Mesenchymal stem cell (in vitro differentiated cells and primary cell): ENCODE results near the gene MAGI3.

Experiments
- DNase-seq: peaks from one replicate; pipeline ENCODE4 v3.0.0-alpha.2; 2013
- H2AFZ ChIP-seq: one replicate; pipeline ENCODE4 v1.6.1; 2013; ENCODE audit warnings: low read depth, mild to moderate bottlenecking, control low read depth, inconsistent platforms, low read length, moderate library complexity
- H2AK5ac ChIP-seq: 2 replicates; pipeline ENCODE4 v1.6.1; 2013; ENCODE audit warnings: low read length, moderate library complexity, mild to moderate bottlenecking, inconsistent platforms; ENCODE audit not compliant: severe bottlenecking
- H2BK120ac ChIP-seq: one replicate; pipeline ENCODE4 v1.6.1; 2013; ENCODE audit warnings: low read depth, mild to moderate bottlenecking, inconsistent platforms, low read length, moderate library complexity
- H2BK12ac ChIP-seq, 2 experiments: one replicate each; pipeline ENCODE4 v1.6.1; 2013; ENCODE audit warnings: inconsistent platforms in 2 of 2, low read length in 2 of 2, mild to moderate bottlenecking in 2 of 2, moderate library complexity in 2 of 2, control low read depth in 1 of 2
- H2BK15ac ChIP-seq: one replicate; pipeline ENCODE4 v1.6.1; 2013; ENCODE audit warnings: mild to moderate bottlenecking, low read depth, inconsistent platforms; ENCODE audit not compliant: poor library complexity, severe bottlenecking
- H2BK5ac ChIP-seq: 2 replicates; pipeline ENCODE4 v1.6.1; 2013; ENCODE audit warnings: low read depth, mild to moderate bottlenecking, low read length, control low read depth, inconsistent platforms; ENCODE audit not compliant: poor library complexity, severe bottlenecking
- H3K14ac ChIP-seq, 2 experiments: one replicate each; pipeline ENCODE4 v1.6.1; 2013; ENCODE audit warnings: inconsistent platforms in 2 of 2, low read length in 2 of 2, control low read depth in 1 of 2, mild to moderate bottlenecking in 1 of 2, moderate library complexity in 1 of 2
- H3K18ac ChIP-seq, 2 experiments: one replicate each; pipeline ENCODE4 v1.6.1; 2013; ENCODE audit warnings: inconsistent platforms in 2 of 2, low read length in 2 of 2, control low read depth in 1 of 2, low read depth in 1 of 2, mild to moderate bottlenecking in 1 of 2
- H3K23ac ChIP-seq, 2 experiments: one replicate each; pipeline ENCODE4 v1.6.1; 2013; ENCODE audit warnings: inconsistent platforms in 2 of 2, low read length in 2 of 2, mild to moderate bottlenecking in 2 of 2, moderate library complexity in 2 of 2, control low read depth in 1 of 2
- H3K27ac ChIP-seq: 2 replicates; pipeline ENCODE4 v1.5.1; 2013; ENCODE audit warnings: mild to moderate bottlenecking, moderate library complexity, low read length, control low read depth, inconsistent platforms; ENCODE audit not compliant: poor library complexity, severe bottlenecking
- H3K27me3 ChIP-seq, 2 experiments: 2 replicates each; pipeline versions ENCODE4 v1.6.1 to v1.7.0; 2013; ENCODE audit warnings: low read length in 2 of 2, mild to moderate bottlenecking in 2 of 2, moderate library complexity in 2 of 2, control low read depth in 1 of 2, inconsistent platforms in 1 of 2; ENCODE audit not compliant: control insufficient read depth in 1 of 2, insufficient read depth in 1 of 2
- H3K36me3 ChIP-seq, 2 experiments: 2 replicates each; pipeline versions ENCODE4 v1.6.1 to v1.7.0; 2013; ENCODE audit warnings: low read length in 2 of 2, control low read depth in 1 of 2, inconsistent platforms in 1 of 2, low read depth in 1 of 2, mild to moderate bottlenecking in 1 of 2; ENCODE audit not compliant: insufficient read depth in 2 of 2, control insufficient read depth in 1 of 2
- H3K4ac ChIP-seq, 2 experiments: one replicate each; pipeline ENCODE4 v1.6.1; 2013; ENCODE audit warnings: inconsistent platforms in 2 of 2, low read length in 2 of 2, mild to moderate bottlenecking in 2 of 2, moderate library complexity in 2 of 2, control low read depth in 1 of 2, low read depth in 1 of 2
- H3K4me1 ChIP-seq: 2 replicates; pipeline ENCODE4 v1.6.1; 2013; ENCODE audit warnings: low read depth, low read length, control low read depth; ENCODE audit not compliant: control insufficient read depth, insufficient read depth
- H3K4me2 ChIP-seq: 2 replicates; pipeline ENCODE4 v1.6.1; 2013; ENCODE audit warnings: low read length, mild to moderate bottlenecking, inconsistent platforms; ENCODE audit not compliant: poor library complexity, severe bottlenecking
- H3K4me3 ChIP-seq, 2 experiments: 2 replicates each; pipeline versions ENCODE4 v1.5.1 to v1.7.0; 2013; ENCODE audit warnings: low read length in 2 of 2, mild to moderate bottlenecking in 2 of 2, control low read depth in 1 of 2, low read depth in 1 of 2; ENCODE audit not compliant: insufficient read depth in 1 of 2
- H3K79me1 ChIP-seq: replicated peaks from 2 replicates; pipeline ENCODE4 v1.6.1; 2013; ENCODE audit warnings: mild to moderate bottlenecking, control low read depth, low read length, inconsistent platforms; ENCODE audit not compliant: poor library complexity, severe bottlenecking
- H3K9ac ChIP-seq: 2 replicates; pipeline ENCODE4 v1.7.0; 2013; ENCODE audit warnings: mild to moderate bottlenecking, low read length, moderate library complexity
- H3K9me3 ChIP-seq: 2 replicates; pipeline ENCODE4 v1.7.0; 2013; ENCODE audit warnings: mild to moderate bottlenecking, low read length; ENCODE audit not compliant: control insufficient read depth
- H4K8ac ChIP-seq: one replicate; pipeline ENCODE4 v1.6.1; 2013; ENCODE audit warnings: inconsistent platforms, mild to moderate bottlenecking, low read length, moderate library complexity
- H4K91ac ChIP-seq: one replicate; pipeline ENCODE4 v1.6.1; 2013; ENCODE audit warnings: mild to moderate bottlenecking, low read length, inconsistent platforms
- WGBS: methylation state at CpG from one replicate; pipeline ENCODE4 v1.1.7; 2013; ENCODE audit warnings: mixed read lengths; 5-methylcytosine and 5-hydroxymethylcytosine counted together

Gene MAGI3

GRCh38 chr1:113647164-113647563, 256.8 kb downstream of the MAGI3 start:
- no peaks in the 10 kb centered on the region for H3K9me3 ChIP-seq
- no peak overlapping the region for H4K8ac ChIP-seq
- H3K36me3 ChIP-seq: peaks cover 0 to 19% of the 10 kb centered on the region in 2 experiments
- DNase-seq: no peak
- no peak overlapping the region for H3K23ac ChIP-seq
- WGBS: 100% methylated on average over 1 of the region's 1 CpG
- no peak overlapping the region for H3K4me3 ChIP-seq
- H3K9ac ChIP-seq: no peak overlapping the region
- no peak overlapping the region for H4K91ac ChIP-seq
- H2AK5ac ChIP-seq: no peak overlapping the region
- no peak overlapping the region for H2BK120ac ChIP-seq
- no peak overlapping the region for H3K14ac ChIP-seq
- no peak overlapping the region for H3K4me2 ChIP-seq
- no peak overlapping the region for H2BK5ac ChIP-seq
- H3K27ac ChIP-seq: no peak overlapping the region
- no peak overlapping the region for H3K4ac ChIP-seq
- H3K18ac ChIP-seq: no peak overlapping the region
- H2BK12ac ChIP-seq: no peak overlapping the region
- no peak overlapping the region for H2AFZ ChIP-seq
- no peaks in the 10 kb centered on the region for H3K79me1 ChIP-seq
- H3K4me1 ChIP-seq: no peaks in the 10 kb centered on the region
- no peak overlapping the region for H2BK15ac ChIP-seq
- no peaks in the 10 kb centered on the region for H3K27me3 ChIP-seq

GRCh38 chr1:113648478-113648877, 258.2 kb downstream of the MAGI3 start:
- Histone ChIP-seq H2BK15ac (no peak overlapping the region), H4K91ac (no peak overlapping the region), H3K4ac (no peak overlapping the region), H2BK120ac (no peak overlapping the region), H2BK12ac (no peak overlapping the region), H2AFZ (no peak overlapping the region), H3K23ac (no peak overlapping the region), H3K9ac (no peak overlapping the region), H4K8ac (no peak overlapping the region), H3K14ac (no peak overlapping the region), H3K18ac (no peak overlapping the region), H3K9me3 (no peaks in the 10 kb centered on the region), H3K79me1 (no peaks in the 10 kb centered on the region), H3K27me3 (no peaks in the 10 kb centered on the region), H2BK5ac (no peak overlapping the region), H3K27ac (no peak overlapping the region), H2AK5ac (no peak overlapping the region), H3K4me2 (no peak overlapping the region), H3K36me3 (peaks cover 0 to 10% of the 10 kb centered on the region in 2 experiments), H3K4me1 (no peaks in the 10 kb centered on the region), H3K4me3 (no peak overlapping the region)
- no peak for DNase-seq

GRCh38 chr1:113652771-113653170, 262.5 kb downstream of the MAGI3 start:
- Histone ChIP-seq H2AK5ac (no peak overlapping the region), H3K27ac (no peak overlapping the region), H3K23ac (no peak overlapping the region), H3K4me3 (no peak overlapping the region), H2BK120ac (no peak overlapping the region), H4K8ac (no peak overlapping the region), H2BK5ac (no peak overlapping the region), H3K14ac (no peak overlapping the region), H2BK15ac (no peak overlapping the region), H3K4me1 (no peaks in the 10 kb centered on the region), H3K9ac (no peak overlapping the region), H3K4me2 (no peak overlapping the region), H3K36me3 (peaks cover 0 to 7% of the 10 kb centered on the region in 2 experiments), H3K27me3 (no peaks in the 10 kb centered on the region), H3K9me3 (no peaks in the 10 kb centered on the region), H3K18ac (no peak overlapping the region), H3K79me1 (no peaks in the 10 kb centered on the region), H2AFZ (no peak overlapping the region), H2BK12ac (no peak overlapping the region), H4K91ac (no peak overlapping the region), H3K4ac (no peak overlapping the region)
- DNase-seq: no peak

GRCh38 chr1:113653741-113654140, 263.4 kb downstream of the MAGI3 start:
- Histone ChIP-seq H4K8ac (no peak overlapping the region), H2BK15ac (no peak overlapping the region), H3K79me1 (no peaks in the 10 kb centered on the region), H2BK12ac (no peak overlapping the region), H3K9ac (no peak overlapping the region), H3K4me1 (no peaks in the 10 kb centered on the region), H2BK5ac (no peak overlapping the region), H3K4me2 (no peak overlapping the region), H3K14ac (no peak overlapping the region), H3K18ac (no peak overlapping the region), H3K27me3 (no peaks in the 10 kb centered on the region), H4K91ac (no peak overlapping the region), H3K36me3 (peaks cover 0 to 7% of the 10 kb centered on the region in 2 experiments), H3K4me3 (no peak overlapping the region), H3K27ac (no peak overlapping the region), H3K23ac (no peak overlapping the region), H3K4ac (no peak overlapping the region), H3K9me3 (no peaks in the 10 kb centered on the region), H2BK120ac (no peak overlapping the region), H2AFZ (no peak overlapping the region), H2AK5ac (no peak overlapping the region)
- WGBS: 100% methylated on average over 4 of the region's 5 CpGs
- DNase-seq: no peak
